GM20431 (cell line): Measurements from ENCODE around the gene HMGN4.
"Not testable (repeated sequence)": the region's sequence is repeated elsewhere in the genome, so short reads cannot be mapped to it uniquely, and the experiment has no call there.

Source experiments
- in situ Hi-C: fragments of 300-500 bp; cut with MseI, MboI; formaldehyde crosslinking; loops from one replicate; pipeline ENCODE4 v1.15.0; 2020; ENCODE audit warnings: low sequenced_read_pairs; ENCODE audit not compliant: unreplicated experiment

The HMGN4 gene

GRCh38 chr6:26521600-26522391 is 16.4 kb upstream of the HMGN4 start:
- in situ Hi-C loops, result no loop called here

GRCh38 chr6:26522486-26523228 is 15.5 kb upstream of the HMGN4 start:
- in situ Hi-C loops, result not testable (repeated sequence)

GRCh38 chr6:26524314-26524713 is 13.9 kb upstream of the HMGN4 start:
- in situ Hi-C loops, result not testable (repeated sequence)

GRCh38 chr6:26524722-26525370 is 13.3 kb upstream of the HMGN4 start:
- in situ Hi-C loops, result loop anchor here (25.0 kb wide), 1 partner anchor 188 kb away; no protein-coding TSS in a partner anchor

GRCh38 chr6:26525838-26526237 is 12.3 kb upstream of the HMGN4 start:
- in situ Hi-C loops, result loop anchor here (25.0 kb wide), 1 partner anchor 189 kb away; no protein-coding TSS in a partner anchor

- in situ Hi-C loops, result loop anchor here (25.0 kb wide), 1 partner anchor 190 kb away; no protein-coding TSS in a partner anchor
Measured at GRCh38 chr6:26526928-26527327, 11.2 kb upstream of the HMGN4 start.

- in situ Hi-C loops, result loop anchor here (25.0 kb wide), 1 partner anchor 193 kb away; no protein-coding TSS in a partner anchor
Measured at GRCh38 chr6:26530203-26530602, 8.0 kb upstream of the HMGN4 start.

GRCh38 chr6:26531897-26532296 is 6.3 kb upstream of the HMGN4 start:
- in situ Hi-C loops, result loop anchor here (25.0 kb wide), 1 partner anchor 195 kb away; no protein-coding TSS in a partner anchor

- in situ Hi-C loops, result loop anchor here (25.0 kb wide), 1 partner anchor 196 kb away; no protein-coding TSS in a partner anchor
Measured at GRCh38 chr6:26532699-26533531, 5.3 kb upstream of the HMGN4 start.

GRCh38 chr6:26533532-26533931 is 4.6 kb upstream of the HMGN4 start:
- in situ Hi-C loops, result loop anchor here (25.0 kb wide), 1 partner anchor 196 kb away; no protein-coding TSS in a partner anchor

- in situ Hi-C loops, result loop anchor here (25.0 kb wide), 1 partner anchor 198 kb away; no protein-coding TSS in a partner anchor
Measured at GRCh38 chr6:26534681-26535465, 3.3 kb upstream of the HMGN4 start.

- in situ Hi-C loops, result loop anchor here (25.0 kb wide), 1 partner anchor 199 kb away; no protein-coding TSS in a partner anchor
Measured at GRCh38 chr6:26536571-26537159, 1.5 kb upstream of the HMGN4 start.

GRCh38 chr6:26537160-26537845 is 863 bp upstream of the HMGN4 start:
- in situ Hi-C loops, result loop anchor here (25.0 kb wide), 1 partner anchor 200 kb away; no protein-coding TSS in a partner anchor

- in situ Hi-C loops, result loop anchor here (25.0 kb wide), 1 partner anchor 201 kb away; no protein-coding TSS in a partner anchor
Measured at GRCh38 chr6:26538572-26538902, 371 bp downstream of the HMGN4 start.

GRCh38 chr6:26539071-26539615 is 977 bp downstream of the HMGN4 start:
- in situ Hi-C loops, result loop anchor here (25.0 kb wide), 1 partner anchor 202 kb away; no protein-coding TSS in a partner anchor

- in situ Hi-C loops, result loop anchor here (25.0 kb wide), 1 partner anchor 204 kb away; no protein-coding TSS in a partner anchor
Measured at GRCh38 chr6:26541579-26541978, 3.4 kb downstream of the HMGN4 start.

- in situ Hi-C loops, result loop anchor here (25.0 kb wide), 1 partner anchor 207 kb away; no protein-coding TSS in a partner anchor
Measured at GRCh38 chr6:26543953-26544352, 5.8 kb downstream of the HMGN4 start.
